Hepatic stellate cell (primary cell): ENCODE results near the gene ZNF385B.

Experiments
- DNase-seq: peaks from one replicate; pipeline ENCODE4 v3.0.0; 2011; ENCODE audit warnings: low spot score

Gene ZNF385B

GRCh38 chr2:179855673-179856072 is 5.7 kb downstream of the ZNF385B start:
- no peak for DNase-seq

DNA sequence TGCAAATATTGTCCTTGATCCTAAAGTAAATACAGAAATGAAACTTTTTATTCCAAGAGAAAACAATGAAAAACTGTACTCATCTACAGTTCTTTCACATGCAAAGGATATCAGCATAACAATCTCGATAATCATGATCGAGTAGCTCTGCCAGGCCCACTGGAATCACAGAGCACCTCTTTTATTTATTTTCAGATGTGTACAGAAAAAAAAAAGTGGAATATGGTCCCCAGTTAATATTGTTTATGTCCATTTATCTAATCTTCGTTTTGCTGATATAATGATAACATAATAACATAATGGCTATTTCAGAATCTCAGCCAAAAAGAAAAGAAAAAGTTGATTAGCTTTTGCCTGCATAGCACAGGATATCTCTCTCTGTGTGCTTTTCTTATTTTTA is 6.5 kb downstream of the ZNF385B start:
- DNase-seq, result no peak

- no peak for DNase-seq
Measured at GRCh38 chr2:179853108-179853507, 8.3 kb downstream of the ZNF385B start.

DNA sequence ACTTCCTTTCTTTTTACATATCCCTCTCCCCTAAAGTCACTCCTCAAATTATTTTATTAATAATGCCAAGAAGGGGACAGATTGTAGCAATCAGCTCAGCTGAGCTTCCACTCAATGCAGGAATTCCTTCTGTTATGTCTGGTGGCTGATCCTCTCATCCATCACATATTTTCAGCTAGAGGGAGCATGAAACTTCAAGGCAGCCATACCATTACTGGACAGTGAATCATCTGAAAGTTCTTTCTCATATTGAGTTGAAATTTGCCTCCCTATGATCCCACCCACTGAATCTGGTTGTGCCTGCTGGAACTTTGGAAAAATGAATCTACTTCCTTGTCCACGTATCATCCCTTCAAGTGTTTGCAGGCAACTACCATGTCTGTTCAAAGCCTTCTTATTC is 11.2 kb downstream of the ZNF385B start:
- peak; percentile 52 for DNase-seq

GRCh38 chr2:179849719-179850118 is 11.7 kb downstream of the ZNF385B start:
- DNase-seq, result no peak

GRCh38 chr2:179843541-179843940 is 17.9 kb downstream of the ZNF385B start:
- no peak for DNase-seq

GRCh38 chr2:179842498-179843153 is 18.8 kb downstream of the ZNF385B start:
- no peak for DNase-seq

DNA sequence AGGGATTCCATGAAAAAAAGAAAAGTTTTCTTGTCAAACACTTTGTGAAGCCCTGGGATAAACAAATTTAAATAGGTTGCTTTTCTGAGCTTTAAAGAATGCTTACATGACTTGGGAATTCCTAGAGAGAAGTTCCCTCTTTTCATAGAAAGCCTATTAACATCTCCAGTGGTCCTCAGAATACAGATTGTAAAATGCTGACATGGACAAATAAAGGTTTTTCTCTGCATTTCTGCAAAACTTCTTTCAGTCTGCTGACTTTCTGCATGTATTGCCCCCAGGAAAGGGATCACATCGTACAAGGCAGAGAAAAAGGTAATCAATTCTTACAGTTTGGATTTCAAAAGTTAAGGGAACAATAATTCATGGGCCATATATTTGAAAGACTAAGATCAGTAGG is 20.6 kb downstream of the ZNF385B start:
- no peak for DNase-seq

DNA sequence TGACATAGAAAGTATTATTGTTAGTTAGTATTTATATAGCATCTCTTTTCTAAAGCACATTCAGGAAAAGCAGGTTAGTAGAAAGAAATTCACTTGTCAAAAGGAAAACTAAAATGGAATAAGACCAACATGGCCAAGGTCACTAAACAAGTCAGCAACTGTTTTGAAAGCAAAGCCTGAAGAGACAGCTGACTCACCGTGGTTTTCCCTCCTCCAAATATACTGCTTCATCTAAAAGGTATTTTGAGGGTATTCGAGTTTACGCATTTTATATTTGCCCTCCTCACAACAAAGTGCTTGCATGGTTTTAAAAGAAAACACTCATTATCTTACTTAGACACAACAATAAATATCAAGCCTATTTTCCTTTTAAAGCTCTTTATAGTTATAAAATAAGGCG is 24.0 kb downstream of the ZNF385B start:
- DNase-seq, result no peak

- DNase-seq, result no peak
Measured at GRCh38 chr2:179830043-179830787, 31.2 kb downstream of the ZNF385B start.

DNA sequence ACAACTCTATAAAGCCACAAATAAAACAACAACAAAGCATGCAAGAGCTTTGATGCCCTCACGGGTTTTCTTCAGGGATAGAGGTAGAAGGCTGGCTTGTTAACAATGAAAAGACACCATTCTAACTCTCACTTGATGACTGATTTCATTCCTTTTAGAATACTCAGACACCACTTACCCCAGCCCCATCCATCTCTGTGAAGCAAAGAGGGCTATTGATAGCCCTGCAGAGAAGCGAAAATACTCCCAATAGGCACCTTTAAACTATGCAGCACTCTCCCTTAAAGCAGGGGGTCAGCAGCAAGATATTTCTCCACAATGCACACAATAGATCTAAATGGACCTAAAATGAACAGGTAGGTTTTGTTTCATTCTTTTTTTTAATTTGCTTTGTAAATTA is 35.1 kb downstream of the ZNF385B start:
- DNase-seq, result no peak

DNA sequence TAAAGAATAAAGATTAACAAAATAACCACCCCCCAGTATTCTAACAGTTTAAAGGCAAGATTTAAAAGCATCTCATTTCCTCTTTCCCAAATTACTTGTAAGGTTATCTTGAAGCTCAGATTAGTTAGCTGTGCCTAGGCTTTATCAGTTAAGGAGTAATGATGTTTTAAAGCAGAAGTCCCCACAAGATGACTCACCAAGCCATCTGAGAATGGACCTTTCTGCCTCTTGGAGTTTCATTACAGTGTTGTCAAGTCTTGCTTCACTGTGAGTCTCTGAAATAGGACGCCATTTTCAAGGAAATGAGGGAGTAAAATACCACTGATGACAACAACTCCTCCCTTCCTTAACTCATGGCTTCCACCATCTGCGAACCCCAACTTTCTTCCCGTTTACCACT is 35.9 kb downstream of the ZNF385B start:
- DNase-seq, result no peak

- no peak for DNase-seq
Measured at GRCh38 chr2:179824961-179825360, 36.5 kb downstream of the ZNF385B start.

DNA sequence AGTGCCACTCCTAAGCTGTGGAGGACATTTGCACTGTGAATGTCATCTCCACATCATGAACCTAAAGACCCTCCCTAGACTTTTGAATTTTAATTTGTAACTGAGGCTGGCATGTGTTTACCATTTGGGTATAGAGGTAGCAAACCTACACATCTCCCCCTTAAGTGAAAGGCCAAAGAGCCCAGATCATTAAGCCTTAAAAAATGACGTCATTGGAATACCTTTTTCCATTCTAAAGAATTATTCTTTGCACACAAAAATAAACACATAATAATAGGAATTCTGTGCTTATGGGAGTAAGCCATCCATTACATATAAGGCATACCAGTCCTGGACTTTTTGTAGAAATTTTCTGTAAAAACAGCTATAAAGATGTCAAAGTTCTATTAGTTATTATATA is 38.9 kb downstream of the ZNF385B start:
- DNase-seq, result no peak

- no peak for DNase-seq
Measured at GRCh38 chr2:179818546-179818945, 42.9 kb downstream of the ZNF385B start.

GRCh38 chr2:179817181-179817841 is 44.1 kb downstream of the ZNF385B start:
- DNase-seq, result no peak

GRCh38 chr2:179814050-179814449 is 47.4 kb downstream of the ZNF385B start:
- no peak for DNase-seq

DNA sequence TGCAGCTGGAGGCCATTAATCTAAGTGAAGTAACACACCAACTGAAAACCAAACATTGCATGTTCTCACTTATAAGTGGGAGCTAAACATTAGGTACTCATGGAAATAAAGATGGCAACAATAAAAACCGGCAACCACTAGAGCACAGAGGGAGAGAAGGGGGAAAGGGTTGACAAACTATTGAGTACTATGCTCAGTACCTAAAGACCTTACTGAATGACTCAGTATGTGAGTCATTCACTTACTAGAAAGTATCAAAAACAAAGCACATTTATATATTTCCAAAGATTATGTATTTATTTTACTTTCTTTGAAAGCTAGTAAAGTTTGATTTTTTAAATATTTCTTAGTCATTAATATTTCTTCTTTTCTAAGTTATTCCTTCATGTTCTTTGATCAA is 48.9 kb downstream of the ZNF385B start:
- DNase-seq, result no peak

DNA sequence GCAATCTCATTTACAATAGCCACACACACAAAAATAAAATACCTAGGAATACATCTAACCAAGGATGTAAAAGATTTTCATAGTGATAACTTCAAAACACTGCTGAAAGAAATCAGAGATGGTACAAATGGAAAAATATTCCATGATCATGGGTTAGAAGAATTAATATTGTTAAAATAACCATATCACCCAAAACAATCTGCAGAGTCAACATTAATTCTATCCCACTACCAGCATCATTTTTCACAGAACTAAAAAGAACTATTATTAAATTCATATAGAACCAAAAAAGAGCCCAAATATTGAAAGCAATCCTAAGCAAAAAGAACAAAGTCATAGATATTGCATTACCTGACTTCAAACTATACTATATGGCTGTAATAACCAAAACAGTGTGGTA is 50.4 kb downstream of the ZNF385B start:
- no peak for DNase-seq

DNA sequence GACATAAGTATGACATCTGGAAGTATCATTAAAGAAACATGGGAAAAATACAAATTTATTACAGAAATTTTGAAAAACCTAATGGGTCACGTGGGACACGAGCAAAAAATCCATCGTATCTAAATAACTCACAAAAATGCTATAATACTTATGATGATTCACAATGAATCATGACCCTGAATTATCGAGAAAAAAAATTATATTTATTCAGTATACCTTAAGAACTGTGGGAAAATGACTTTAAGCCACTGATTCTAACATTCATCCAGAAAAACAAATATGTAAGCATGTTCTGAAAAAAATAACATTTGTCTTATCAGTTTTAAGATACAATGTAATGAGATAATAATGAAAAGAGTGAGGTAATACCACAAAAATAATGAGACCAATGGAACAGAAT is 51.8 kb downstream of the ZNF385B start:
- no peak for DNase-seq

DNA sequence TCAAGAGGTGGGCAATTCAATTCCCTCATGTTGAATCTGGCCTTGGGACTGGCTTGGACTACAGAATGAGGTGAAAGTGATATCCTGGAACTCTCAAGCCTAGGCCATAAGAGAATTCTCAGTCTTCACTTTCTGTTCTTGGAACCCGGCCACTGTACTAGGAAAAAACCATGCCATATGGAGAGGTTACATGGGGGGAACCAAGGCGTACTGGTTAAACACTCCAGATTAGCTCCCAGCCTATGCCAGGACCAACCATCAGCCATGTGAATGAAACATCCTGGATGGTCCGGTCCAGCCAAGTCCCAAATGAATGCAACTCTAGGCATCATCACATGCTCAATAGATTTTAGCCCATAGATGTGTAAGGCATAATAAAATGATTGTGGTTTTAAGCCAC is 56.4 kb downstream of the ZNF385B start:
- no peak for DNase-seq

- no peak for DNase-seq
Measured at GRCh38 chr2:179804206-179804605, 57.2 kb downstream of the ZNF385B start.
